Superior temporal gyrus (tissue), 1 donor: ENCODE measurements around the gene SP3.

ENCODE experiments used
- DNase-seq: peaks from one replicate; pipeline ENCODE4 v3.0.0-alpha.2; 2016; ENCODE audit errors: extremely low spot score

The SP3 gene

DNA sequence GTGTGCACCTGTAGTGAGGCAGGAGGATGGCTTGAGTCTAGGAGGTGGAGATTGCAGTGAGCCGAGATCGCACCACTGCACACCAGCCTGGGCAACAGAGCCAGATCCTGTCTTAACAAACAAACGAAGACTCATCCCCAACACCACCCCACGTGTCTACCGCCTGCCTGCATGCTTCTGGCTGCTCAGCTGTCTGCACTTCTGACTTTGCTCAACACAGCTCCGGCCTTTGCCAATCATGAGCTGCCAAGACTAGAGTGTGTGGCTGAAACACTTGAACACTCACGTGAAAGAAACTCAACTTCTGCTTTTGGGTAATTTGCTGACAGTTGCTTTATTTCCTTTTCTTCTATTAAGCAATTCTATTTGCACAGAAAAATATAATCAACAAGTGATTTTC lies 32.1 kb upstream of the SP3 start:
- DNase-seq: no peak

DNA sequence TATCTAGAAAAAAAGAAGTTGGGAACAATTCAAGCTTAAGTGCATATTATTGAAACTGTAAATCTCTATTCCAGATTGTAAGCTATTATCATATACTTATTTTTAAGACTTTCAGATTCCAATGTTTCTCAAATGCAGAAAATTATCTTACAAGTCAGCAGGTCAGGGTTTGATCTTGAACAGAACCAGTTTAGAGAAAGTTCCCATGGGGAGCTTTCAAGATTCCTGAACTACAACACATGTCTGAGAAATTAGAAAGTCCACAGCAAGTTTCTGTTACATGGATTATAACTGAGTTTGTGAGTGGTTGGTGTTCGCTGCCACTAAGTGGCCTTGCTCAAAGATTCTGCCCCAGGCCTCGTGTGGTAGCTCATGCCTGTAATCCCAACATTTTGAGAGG lies 31.6 kb upstream of the SP3 start:
- DNase-seq: no peak

DNA sequence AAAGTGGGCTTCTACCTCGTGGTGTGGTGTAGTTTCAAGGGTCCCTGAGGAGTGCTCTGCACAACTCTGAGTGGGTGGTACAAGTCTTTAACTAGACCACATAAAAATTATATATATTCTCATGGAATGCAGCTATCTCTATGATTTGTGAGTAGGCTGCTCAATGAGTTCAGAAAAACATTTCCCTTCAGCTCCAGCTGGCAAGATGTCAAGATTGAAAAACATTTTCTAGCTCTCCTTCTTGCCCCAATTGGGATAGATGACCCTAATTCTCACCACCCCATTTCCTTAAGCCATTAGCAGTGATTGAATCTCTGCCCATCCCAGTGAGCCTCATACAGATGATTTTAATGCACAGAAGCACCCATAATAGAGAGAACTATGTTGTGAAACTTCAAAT lies 28.3 kb upstream of the SP3 start:
- DNase-seq: no peak

DNA sequence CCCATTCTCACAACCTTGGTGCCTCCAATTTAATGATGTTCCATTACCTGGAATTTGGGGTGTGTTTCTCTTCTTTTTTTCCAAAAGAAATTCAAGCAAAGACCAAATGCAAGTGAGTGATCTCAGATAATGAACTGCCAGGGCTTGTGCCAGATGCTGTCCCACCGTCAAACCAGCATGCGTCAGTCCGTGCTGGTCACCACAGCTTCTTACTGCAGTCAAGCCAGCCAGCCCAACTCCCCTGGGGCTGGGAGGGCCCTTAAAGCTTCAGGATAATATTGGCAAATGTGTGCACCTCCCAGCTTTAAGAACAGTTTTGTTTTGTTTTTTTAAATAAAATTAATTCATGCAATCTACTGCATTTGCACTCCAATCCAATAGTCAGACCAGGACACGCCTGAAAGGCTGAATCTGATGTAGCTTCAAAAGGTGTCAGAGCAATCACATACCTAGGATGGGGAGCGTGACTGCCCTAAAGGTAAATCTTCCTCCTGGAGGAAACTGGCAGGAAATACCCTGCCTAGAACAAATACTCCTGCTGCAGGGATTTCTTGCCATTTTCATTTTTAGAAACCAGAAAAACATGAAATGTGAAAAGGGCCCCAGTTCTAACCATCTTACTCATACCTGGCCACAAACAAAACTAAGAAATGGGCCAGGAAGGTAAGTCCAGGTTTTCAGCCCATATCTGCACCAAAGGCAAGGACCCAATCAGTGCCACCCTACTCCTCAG lies 26.8 kb upstream of the SP3 start:
- no peak for DNase-seq

DNA sequence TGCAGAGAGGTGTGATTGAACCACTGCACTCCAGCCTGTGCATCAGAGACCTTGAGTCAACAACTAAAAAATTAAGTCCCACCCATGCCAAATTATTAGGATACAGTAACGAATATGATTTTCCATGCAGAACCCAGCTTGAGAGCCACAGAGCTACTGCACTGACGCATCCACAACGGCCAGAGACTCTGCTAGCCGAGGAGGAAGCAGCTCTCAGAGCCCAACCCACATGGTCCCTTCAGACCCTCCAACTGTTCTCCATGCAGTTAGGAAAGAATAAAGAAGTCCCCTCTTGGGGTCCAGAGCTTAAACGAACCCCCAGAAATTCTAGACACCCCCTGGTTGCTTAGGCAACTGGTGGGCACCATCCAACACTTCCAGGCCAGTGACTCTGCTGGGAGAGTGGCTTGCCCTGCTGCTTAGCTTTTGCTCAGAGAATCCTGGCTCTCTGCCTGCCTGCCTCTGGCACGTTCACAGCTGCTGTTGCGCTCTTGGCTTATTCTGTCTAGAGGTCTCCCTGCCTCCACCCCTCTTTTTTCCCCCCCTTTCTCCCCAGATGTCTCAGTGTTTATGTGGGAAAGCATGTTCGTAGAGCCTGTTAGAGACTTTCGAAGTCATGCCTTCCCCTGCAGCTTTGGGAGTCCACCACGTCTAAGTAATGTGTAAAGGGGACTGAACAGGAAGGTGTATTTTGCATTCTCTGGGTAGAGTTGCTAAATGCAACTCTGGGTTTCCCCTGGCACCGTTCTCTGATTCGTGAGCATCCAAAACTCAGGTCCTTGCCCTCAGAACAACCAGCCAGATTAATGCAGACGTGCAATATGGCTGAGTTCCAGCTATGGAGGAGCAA lies 26.0 kb upstream of the SP3 start:
- DNase-seq: no peak

DNA sequence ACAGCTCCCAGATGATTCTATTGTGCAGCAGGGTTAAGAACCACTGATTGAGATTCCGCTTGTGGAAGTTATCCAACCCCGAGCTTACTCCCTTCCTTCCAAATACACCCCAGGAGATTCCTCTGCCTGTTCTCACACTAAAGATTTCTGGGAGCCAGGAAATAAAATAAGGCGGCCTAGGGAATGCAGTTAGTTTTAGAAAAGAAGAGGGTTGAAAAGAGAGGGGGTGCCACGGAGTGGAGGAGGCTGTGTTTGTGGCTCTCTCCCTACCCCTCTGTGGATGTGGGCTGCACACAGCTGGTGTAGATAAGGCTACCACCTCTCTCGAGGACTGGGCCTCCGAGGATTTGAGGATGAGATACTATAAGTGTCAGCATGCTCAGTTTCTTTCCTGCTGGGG lies 25.1 kb upstream of the SP3 start:
- no peak for DNase-seq

DNA sequence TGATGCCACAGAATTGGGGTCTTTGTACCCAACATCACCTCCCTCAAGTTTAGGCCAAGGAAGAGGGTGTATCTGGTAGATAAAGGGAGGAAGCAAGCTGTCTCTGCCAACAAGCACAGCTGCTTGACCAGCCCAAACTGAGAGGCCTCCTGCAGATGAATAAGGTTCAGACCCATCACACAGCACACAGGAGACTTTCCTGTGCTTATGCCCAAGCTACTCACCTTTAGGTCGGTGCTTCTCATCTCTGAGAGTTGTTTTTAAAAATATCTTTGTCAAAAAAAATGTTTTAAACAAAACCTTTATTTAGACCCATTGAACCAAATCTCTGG lies 24.7 kb upstream of the SP3 start:
- DNase-seq: no peak

DNA sequence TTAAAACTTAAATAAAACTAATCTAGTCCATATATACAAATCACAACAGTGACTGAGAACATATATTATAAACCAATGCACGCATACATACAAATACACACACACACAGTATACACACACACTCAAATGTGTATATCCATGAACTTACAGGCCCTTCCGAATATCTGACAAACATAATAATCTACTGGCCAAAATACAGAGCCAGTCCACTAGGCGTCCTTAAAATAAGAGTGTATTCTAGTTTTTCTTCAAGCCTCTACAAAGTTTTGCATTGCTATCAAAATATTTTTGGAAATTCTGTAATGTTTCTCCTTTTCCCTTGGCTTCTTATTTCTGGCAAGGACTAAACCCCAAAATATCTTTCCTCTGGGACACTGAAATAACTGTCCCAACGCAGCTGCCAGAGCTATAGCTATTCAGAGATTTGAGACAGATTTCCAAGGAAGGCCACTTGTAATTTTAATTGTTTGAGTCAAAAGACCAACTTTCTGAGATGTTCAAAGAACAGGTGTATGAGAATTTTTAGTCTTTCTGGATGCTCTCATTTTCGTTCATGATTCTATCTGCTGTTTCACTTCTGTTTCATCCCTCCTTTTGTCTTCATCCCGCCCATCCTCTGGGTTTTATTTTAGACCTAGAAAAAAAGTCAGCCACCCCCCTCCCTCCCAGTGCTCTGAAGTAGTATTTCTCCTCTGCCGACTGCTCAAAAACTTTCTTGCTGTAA lies 24.1 kb upstream of the SP3 start:
- no peak for DNase-seq

DNA sequence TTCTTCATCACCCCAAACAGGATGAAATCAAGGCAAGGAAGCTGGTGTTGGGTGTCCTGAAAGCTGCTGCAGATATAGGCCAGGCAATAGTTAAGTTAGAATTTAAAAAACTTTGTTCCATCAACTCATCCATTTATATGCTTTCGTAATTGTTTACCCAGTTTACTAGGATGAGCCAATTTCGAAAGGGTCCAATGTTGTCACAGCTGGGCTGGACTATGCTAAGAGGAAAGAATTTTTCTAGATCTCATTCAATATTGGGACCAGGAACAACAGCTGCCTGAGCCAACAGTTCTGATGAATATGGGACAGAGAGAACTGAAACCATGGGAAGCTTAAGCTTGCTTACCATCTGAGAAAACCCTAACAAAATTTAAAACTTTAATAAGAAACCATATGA lies 21.6 kb upstream of the SP3 start:
- no peak for DNase-seq

DNA sequence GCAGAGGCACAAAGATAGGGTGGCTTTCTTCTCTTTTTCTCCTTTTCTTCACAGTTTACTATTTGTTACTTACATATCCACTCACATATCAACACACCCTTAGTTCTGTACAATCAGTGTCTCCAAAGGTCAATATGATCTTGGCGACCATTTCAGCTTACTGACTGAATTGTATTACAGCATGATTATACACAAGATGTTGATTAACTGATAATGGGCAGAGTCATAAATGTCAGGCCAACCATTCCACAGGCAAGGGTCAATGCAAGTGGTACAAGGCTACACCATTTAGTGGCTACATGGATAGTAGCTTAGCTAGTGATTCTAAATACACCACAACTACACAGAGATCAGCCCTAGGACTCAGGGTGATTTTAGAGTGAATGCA lies 20.4 kb upstream of the SP3 start:
- no peak for DNase-seq

DNA sequence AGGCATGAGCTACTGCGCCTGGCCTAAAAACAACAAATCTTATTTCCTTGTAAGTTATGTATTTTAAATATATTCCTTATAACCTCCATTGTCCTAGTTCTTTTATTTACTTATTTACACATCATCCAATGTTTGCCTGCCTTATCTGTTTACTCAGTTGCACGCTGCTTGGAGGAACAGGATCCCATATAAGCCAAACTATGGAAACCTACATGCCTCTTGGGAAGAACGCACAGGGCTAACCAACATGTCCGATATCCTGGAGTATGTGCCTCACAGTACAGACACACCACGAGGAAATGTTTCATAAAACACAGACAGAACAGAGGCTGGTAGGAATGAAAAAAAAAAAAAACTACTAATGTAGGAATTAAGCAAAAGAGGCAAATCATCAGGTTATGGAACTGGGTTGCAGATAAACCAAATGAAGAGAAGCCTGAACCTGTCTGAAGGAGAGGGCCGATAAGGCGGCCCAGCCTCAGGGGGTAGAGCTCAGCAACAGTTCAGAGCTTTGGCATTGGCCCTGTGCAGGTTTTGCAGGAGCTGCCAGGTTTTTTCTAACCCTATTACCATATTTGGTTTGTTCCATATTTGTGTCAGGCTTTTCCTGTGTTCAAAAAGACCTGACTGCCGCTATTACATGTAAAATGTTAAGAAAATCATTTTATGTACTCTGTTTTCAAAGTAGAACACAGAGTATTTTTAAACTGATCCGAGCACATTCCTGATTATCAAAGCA lies 19.9 kb upstream of the SP3 start:
- DNase-seq: no peak

DNA sequence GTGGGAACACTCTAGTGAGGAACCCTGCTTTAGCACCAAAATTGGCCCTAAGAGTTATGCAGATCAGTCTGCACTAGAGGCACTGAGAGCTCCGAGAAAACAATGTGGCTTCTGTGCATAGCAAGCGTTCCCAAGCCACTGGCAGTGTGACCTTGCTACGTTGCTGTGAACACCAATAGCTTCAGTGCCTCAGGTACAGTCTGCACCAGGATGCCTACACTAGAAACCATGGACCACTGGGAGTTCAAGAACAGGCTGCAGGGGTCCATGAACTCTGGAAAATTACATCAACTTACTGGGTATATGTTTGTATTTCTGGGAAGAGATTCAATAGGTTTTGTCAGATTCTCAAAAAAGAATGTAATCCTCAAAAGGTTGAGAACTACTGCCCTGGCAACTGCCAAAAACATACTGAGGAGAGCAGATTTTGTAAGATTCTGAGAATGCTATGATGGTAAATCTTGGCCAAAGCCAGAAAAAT lies 18.3 kb upstream of the SP3 start:
- DNase-seq: peak; percentile 62

DNA sequence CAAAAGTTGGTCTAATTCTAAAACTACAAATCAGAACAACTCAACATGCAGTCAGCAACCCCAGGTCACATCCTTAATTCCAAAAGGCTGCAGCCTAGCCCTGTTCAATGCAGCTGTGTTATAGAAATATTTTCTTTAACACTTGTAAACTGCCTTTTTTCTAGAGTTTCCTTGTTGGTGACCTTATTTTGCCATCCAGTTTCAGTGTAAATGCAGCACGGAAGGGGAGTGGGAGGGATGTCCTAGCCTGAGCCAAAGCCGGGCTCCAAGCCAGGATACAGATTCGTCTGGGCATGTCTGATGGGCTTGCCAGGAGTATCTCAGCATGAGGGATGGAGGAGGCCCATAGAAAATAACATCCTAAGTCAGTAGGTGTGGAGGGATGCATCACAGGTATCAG lies 17.7 kb upstream of the SP3 start:
- DNase-seq: no peak

DNA sequence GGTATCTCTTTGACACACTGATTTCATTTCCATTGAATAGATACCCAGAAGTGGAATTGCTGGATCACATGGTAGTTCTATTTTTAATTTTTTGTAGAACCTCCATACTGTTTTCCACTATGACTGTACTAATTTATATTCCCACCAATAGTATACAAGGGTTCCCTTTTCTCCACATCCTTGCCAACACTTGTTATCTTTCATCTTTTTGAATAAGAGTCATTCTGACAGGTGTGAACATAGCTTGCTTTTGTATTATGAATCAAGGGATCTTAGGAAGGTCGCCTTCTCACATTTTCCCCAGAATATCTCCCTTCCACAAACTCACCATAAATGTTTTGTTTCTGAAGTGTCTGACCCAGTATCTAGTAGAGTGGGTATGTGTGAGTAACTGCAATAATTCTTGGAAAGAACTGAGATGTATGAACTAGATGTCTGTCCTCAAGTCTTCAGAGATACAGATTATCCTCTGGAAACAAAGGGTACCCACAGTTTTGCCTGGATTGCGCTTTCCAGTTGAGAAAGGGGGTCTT lies 17.1 kb upstream of the SP3 start:
- DNase-seq: no peak

DNA sequence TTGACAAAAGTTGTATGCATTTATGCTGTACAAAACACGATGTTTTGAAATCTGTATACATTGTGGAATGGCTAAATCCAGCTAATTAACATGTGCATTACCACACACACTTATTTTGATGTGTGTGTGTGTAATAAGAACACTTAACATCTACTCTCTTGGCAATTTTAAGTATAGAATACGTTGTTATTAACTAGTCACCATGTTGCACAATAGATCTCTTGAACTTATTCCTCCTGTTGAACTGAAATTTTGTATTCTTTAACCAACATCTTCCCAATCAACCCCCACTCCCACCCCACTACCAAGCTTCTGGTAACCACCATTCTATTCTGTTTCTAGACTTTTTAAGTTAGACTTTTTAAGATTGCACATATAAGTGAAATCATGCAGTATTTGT lies 16.3 kb upstream of the SP3 start:
- no peak for DNase-seq

DNA sequence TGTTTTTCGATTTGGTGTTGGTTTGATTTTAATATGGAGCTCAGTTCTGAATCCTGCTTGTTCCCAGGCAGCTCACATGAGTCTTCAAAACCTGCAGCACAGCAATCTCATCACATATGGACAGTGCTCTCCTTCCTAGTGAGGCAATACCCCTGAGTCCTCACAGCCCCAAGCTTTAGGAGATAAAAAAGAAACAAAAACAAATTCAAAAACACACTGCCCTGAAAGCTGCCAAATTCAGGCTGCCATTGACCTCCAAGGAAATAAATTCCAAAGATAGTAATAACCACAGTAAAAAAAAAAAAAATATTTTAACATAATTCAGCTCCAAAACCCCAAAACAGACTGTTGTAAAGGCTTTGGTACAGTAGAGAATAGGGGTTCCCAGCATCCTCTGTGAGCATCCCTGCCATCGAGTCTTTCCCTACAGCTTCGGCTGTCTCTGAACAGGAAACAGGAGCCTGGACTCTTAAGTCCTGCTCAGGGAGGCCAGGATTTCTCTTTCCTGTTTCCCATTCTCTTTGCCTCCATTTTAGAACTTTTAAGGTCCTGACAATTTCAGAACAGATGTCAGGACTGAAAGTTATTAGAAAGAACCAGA lies 14.7 kb upstream of the SP3 start:
- DNase-seq: no peak

DNA sequence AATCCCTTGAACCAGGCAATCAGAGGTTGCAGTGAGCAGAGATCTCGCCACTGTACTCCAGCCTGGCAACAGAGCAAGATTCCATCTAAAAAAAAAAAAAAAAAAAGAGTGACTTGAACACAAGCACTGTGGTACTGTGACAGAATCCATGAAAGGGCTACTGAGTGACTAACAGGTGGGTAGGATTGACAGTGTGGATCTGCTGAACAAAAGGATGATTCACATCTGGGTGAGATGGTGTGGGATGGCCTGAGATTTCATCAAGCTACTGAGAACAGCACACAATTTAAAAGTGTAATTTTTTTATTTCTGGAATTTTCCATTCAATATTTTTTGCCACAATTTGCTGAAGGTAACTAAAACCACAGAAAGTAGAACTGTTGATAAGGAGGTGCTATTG lies 13.3 kb upstream of the SP3 start:
- no peak for DNase-seq

DNA sequence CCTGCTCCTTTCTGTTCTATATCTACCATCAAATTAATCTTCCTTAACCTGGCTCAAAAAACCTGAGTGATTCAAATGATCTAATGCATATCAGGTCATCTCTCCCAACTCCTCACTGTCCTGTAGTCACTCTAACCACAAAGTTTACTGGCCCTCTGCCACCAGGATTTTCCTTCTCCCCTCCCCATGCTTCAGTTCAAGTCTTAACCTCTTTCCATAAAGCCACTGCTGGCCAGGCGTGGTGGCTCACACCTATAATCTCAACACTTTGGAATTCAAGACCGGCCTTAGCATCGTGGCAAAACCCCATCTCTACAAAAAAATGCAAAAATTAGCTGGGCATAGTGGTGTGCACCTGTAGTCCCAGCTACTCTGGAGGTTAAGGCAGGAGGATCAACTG lies 7.5 kb upstream of the SP3 start:
- DNase-seq: no peak

DNA sequence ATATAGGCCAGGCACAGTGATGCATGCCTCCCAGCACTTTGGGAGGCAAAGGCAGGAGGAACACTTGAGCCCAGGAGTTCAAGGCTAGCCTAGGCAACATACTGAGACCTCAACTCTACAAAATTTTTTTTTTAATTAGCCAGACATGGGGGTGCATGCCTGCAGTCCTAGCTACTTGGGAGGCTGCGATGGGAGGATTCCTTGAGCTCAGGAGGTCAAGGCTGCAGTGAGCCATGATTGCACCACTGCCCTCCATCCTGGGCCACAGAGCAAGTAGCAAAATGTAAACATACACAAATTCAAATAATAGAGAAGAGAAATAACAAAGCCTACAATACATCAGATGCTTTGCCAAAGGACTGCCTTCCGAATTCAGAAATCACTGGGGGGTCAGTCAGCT lies 7.0 kb upstream of the SP3 start:
- no peak for DNase-seq

DNA sequence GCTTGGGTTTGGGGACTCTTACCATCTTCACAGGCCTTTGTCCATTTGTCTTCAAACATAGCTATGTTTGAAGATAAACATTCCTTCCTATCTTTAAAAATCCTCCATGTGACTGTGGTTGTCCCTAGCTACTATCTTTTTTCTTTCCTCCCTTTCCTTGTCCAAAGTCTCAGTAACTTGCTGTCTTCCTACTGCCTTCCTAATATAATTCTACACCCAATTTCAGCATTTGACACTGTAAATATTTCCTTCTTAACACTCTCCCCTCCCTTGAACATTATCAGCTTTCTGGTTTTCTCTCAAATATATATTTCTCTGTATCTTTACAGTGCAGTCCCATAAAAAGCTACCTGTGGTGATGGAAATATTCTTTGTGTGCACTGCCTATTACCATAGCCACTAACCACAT lies 5.3 kb upstream of the SP3 start:
- no peak for DNase-seq

DNA sequence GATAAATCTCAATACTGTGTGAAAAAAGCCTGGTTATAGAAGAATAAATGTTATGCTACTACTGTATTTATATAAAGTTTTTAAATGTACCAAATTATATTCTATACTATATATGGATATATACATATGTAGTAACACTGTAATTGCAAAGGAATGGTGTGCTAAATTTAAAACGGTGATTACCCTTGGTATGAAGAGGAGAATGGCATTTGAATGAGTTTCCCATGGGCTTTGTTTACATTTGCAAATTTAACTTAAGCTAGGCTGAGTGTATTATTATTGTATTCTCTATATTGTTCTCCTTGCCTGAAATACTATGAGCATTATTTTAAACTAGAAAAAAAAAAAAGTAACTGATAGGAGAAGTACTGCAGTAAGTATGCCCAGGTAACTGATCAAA lies 4.7 kb upstream of the SP3 start:
- DNase-seq: no peak
